ENCODE results near the gene NPLOC4.

DNA sequence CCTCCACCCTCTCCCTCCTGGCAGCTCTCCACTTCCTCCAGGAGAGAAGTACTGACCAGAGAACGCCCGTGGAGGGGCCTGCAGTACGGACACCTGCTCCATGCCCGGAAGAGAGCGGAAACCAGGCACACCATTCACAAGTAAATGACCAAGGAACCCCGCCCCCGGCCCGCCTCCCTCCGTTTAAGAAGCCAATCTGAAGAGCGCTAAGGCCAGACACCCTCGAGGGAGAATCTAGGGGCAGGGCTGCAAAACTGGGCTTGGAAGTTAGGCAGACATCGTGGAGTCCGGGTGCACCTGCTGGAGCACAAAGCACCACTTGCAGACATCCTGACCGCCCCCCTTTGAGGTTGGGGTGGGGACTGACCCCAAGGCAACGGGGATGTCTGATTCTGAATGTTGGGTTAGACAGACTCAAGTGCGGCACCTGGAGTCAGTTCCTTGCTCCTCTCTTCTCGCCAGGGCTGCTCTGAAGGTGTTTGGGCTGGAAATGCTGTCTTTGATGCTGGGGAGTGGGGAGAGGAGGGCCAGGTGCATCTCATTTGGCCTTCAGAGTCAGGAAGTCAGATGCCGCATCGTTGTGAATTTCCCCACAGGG lies 83.8 kb downstream of the NPLOC4 start:
- TF ChIP-seq, protein P1, sequence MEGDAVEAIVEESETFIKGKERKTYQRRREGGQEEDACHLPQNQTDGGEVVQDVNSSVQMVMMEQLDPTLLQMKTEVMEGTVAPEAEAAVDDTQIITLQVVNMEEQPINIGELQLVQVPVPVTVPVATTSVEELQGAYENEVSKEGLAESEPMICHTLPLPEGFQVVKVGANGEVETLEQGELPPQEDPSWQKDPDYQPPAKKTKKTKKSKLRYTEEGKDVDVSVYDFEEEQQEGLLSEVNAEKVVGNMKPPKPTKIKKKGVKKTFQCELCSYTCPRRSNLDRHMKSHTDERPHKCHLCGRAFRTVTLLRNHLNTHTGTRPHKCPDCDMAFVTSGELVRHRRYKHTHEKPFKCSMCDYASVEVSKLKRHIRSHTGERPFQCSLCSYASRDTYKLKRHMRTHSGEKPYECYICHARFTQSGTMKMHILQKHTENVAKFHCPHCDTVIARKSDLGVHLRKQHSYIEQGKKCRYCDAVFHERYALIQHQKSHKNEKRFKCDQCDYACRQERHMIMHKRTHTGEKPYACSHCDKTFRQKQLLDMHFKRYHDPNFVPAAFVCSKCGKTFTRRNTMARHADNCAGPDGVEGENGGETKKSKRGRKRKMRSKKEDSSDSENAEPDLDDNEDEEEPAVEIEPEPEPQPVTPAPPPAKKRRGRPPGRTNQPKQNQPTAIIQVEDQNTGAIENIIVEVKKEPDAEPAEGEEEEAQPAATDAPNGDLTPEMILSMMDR (IDR thresholded peaks at IDR 0.05) = peak; percentile 27
- TF ChIP-seq EZH2phosphoT487 (IDR thresholded peaks at IDR 0.05) (no peak), EZH2 (IDR thresholded peaks at IDR 0.05) (no peak)

All from neural progenitor cell (in vitro differentiated cells).